ENCODE results near the gene SLC22A13.
"Not testable (repeated sequence)": the region's sequence is repeated elsewhere in the genome, so short reads cannot be mapped to it uniquely, and the experiment has no call there.

The SLC22A13 gene

GRCh38 chr3:38264779-38265178, 833 bp upstream of the SLC22A13 start:
- no peak for DNase-seq

- DNase-seq = no peak
Observed at GRCh38 chr3:38266810-38267209, 1.2 kb downstream of the SLC22A13 start.

GRCh38 chr3:38267662-38268061, 2.0 kb downstream of the SLC22A13 start:
- no peak for DNase-seq

- DNase-seq = no peak
Observed at GRCh38 chr3:38268087-38268486, 2.5 kb downstream of the SLC22A13 start.

- DNase-seq = no peak
Observed at GRCh38 chr3:38268522-38268921, 2.9 kb downstream of the SLC22A13 start.

- no peak for DNase-seq
Observed at GRCh38 chr3:38270606-38271005, 5.0 kb downstream of the SLC22A13 start.

GRCh38 chr3:38271553-38271952, 5.9 kb downstream of the SLC22A13 start:
- DNase-seq = no peak

GRCh38 chr3:38274864-38275649, 9.4 kb downstream of the SLC22A13 start:
- DNase-seq = no peak

- DNase-seq = no peak
Observed at GRCh38 chr3:38275658-38276057, 10.0 kb downstream of the SLC22A13 start.

- no peak for DNase-seq
Observed at GRCh38 chr3:38276081-38276916, 10.7 kb downstream of the SLC22A13 start.

- no peak for DNase-seq
Observed at GRCh38 chr3:38276917-38277630, 11.5 kb downstream of the SLC22A13 start.

GRCh38 chr3:38278841-38279240, 13.2 kb downstream of the SLC22A13 start:
- no peak for DNase-seq

- DNase-seq = no peak
Observed at GRCh38 chr3:38281895-38282686, 16.5 kb downstream of the SLC22A13 start, which contains the start of gene SLC22A14. SLC22A14 (plus strand) TSS chr3:38282294; CDS start chr3:38306027, 23,733 bp downstream.

- DNase-seq = no peak
Observed at GRCh38 chr3:38283810-38284755, 18.5 kb downstream of the SLC22A13 start.

- DNase-seq = no peak
Observed at GRCh38 chr3:38284756-38285150, 19.1 kb downstream of the SLC22A13 start.

- not testable (repeated sequence) for DNase-seq
Observed at GRCh38 chr3:38289286-38290217, 23.9 kb downstream of the SLC22A13 start.

- DNase-seq = not testable (repeated sequence)
Observed at GRCh38 chr3:38297053-38297452, 31.4 kb downstream of the SLC22A13 start.

- DNase-seq = no peak
Observed at GRCh38 chr3:38297537-38297936, 31.9 kb downstream of the SLC22A13 start.

GRCh38 chr3:38297947-38298711, 32.5 kb downstream of the SLC22A13 start:
- peak; percentile 1 for DNase-seq

All from midbrain (tissue), 1 donor.